B cell (primary cell): Measurements from ENCODE around the gene GKN1. TPM values are rescaled to one million over a fixed set of nuclear protein-coding genes. Genes with fewer than 3 reads are reported as not detected.

Experiments used
- ATAC-seq: fragments of 200-7000 bp; cut with Tn5 transposase; one replicate; pipeline ENCODE4 v1.10.0; 2021; ENCODE audit warnings: low read depth, mild to moderate bottlenecking, moderate number of reproducible peaks, moderate library complexity
- CTCF ChIA-PET: fragments of 350-600 bp; sonication (Branson Sonifier 250); formaldehyde crosslinking; loops from one replicate; lab custom pipeline; 2021; ENCODE audit warnings: antibody characterized with exemption, inconsistent platforms; lab: Charles Lee
- POLR2A ChIA-PET: fragments of 350-600 bp; sonication (Branson Sonifier 250); formaldehyde crosslinking; loops from one replicate; lab custom pipeline; 2021; ENCODE audit warnings: antibody characterized with exemption; lab: Charles Lee
- DNase-seq: peaks from one replicate; pipeline ENCODE4 v3.0.0; 2013
- H2AFZ ChIP-seq: 2 replicates; pipeline ENCODE4 v1.6.1; 2012; ENCODE audit warnings: mild to moderate bottlenecking, low read depth, low read length; ENCODE audit not compliant: insufficient read depth, poor library complexity, severe bottlenecking
- H3K27ac ChIP-seq, 2 donors: 1 replicate in 1 of 2; 2 replicates in 1 of 2; pipeline ENCODE4 v1.5.1; 2012 to 2013; ENCODE audit warnings: low read length in 2 of 2, mild to moderate bottlenecking in 2 of 2, moderate library complexity in 1 of 2
- H3K27me3 ChIP-seq, 4 experiments: fragments of 200-600 bp in 1 of 4; sonication (generic) in 1 of 4; replicated peaks in 1 of 4; 1 replicate in 2 of 4; 2 replicates in 2 of 4; pipeline versions ENCODE4 v1.6.1 to v1.7.0; 2013 to 2016; ENCODE audit warnings: low read length in 3 of 4, mild to moderate bottlenecking in 2 of 4, mixed read lengths in 1 of 4, moderate library complexity in 1 of 4; ENCODE audit not compliant: insufficient read depth in 4 of 4, control insufficient read depth in 3 of 4; ENCODE audit errors: control extremely low read depth in 1 of 4
- H3K36me3 ChIP-seq, 2 experiments: replicated peaks in 1 of 2; 1 replicate in 1 of 2; 2 replicates in 1 of 2; pipeline versions ENCODE4 v1.6.1 to v1.7.1; 2013; ENCODE audit warnings: low read length in 1 of 2; ENCODE audit not compliant: insufficient read depth in 2 of 2, control insufficient read depth in 1 of 2; ENCODE audit errors: control extremely low read depth in 1 of 2, extremely low read depth in 1 of 2
- H3K4me1 ChIP-seq, 2 donors: fragments of 200-600 bp in 1 of 2; sonication (generic) in 1 of 2; 1 replicate in 1 of 2; 2 replicates in 1 of 2; pipeline versions ENCODE4 v1.5.1 to v1.6.1; 2013 to 2017; ENCODE audit warnings: low read length in 2 of 2; ENCODE audit not compliant: control insufficient read depth in 2 of 2, insufficient read depth in 2 of 2
- H3K4me2 ChIP-seq: replicated peaks from 2 replicates; pipeline ENCODE3; 2012; ENCODE audit warnings: mild to moderate bottlenecking, low read depth, low read length; ENCODE audit not compliant: poor library complexity, severe bottlenecking
- H3K4me3 ChIP-seq, 5 experiments: fragments of 200-600 bp in 1 of 5; sonication (generic) in 1 of 5; 1 replicate in 3 of 5; 2 replicates in 2 of 5; pipeline versions ENCODE4 v1.5.1 to v1.7.0; 2011 to 2016; ENCODE audit warnings: low read length in 4 of 5, mild to moderate bottlenecking in 4 of 5, low read depth in 2 of 5, control low read depth in 1 of 5, moderate library complexity in 1 of 5; ENCODE audit not compliant: insufficient read depth in 1 of 5; ENCODE audit errors: control extremely low read depth in 1 of 5, extremely low read depth in 1 of 5
- H3K79me2 ChIP-seq: fragments of 200-600 bp; sonication (generic); one replicate; pipeline ENCODE4 v1.6.0; 2016; ENCODE audit warnings: low read length; ENCODE audit not compliant: control insufficient read depth, insufficient read depth
- H3K9ac ChIP-seq: fragments of 200-600 bp; sonication (generic); 2 replicates; pipeline ENCODE4 v1.6.1; 2017; ENCODE audit warnings: mild to moderate bottlenecking, low read length, moderate library complexity
- H3K9me3 ChIP-seq, 3 donors: one replicate each; pipeline versions ENCODE4 v1.6.1 to v1.7.1; 2013; ENCODE audit warnings: low read length in 2 of 3; ENCODE audit not compliant: control insufficient read depth in 2 of 3, insufficient read depth in 1 of 3; ENCODE audit errors: control extremely low read depth in 1 of 3
- H4K20me1 ChIP-seq: 2 replicates; pipeline ENCODE4 v1.6.0; 2012; ENCODE audit warnings: mild to moderate bottlenecking, low read length; ENCODE audit not compliant: insufficient read depth, control insufficient read depth, poor library complexity, severe bottlenecking
- H3K27ac Mint-ChIP-seq: one replicate; pipeline ENCODE4 v1.8.0; 2021; ENCODE audit warnings: mixed read lengths
- H3K27me3 Mint-ChIP-seq: one replicate; pipeline ENCODE4 v1.8.0; 2021; ENCODE audit warnings: mixed read lengths
- H3K4me1 Mint-ChIP-seq: one replicate; pipeline ENCODE4 v1.8.0; 2021; ENCODE audit warnings: mixed read lengths
- H3K4me3 Mint-ChIP-seq: one replicate; pipeline ENCODE4 v1.8.0; 2021; ENCODE audit warnings: mixed read lengths
- H3K9me3 Mint-ChIP-seq: one replicate; pipeline ENCODE4 v1.8.0; 2022; ENCODE audit warnings: mixed read lengths; ENCODE audit not compliant: insufficient read depth
- CTCF ChIP-seq: fragments of 200-600 bp; IDR thresholded peaks from one replicate; pipeline ENCODE4 v1.8.0; 2022; ENCODE audit warnings: antibody characterized with exemption, mild to moderate bottlenecking
- EZH2 ChIP-seq: IDR thresholded peaks from 2 replicates; pipeline ENCODE4 v1.6.1; 2012; ENCODE audit warnings: borderline replicate concordance, low read depth, mild to moderate bottlenecking, moderate library complexity, low read length; ENCODE audit not compliant: insufficient read depth, poor library complexity, severe bottlenecking
- WGBS: methylation state at CpG from one replicate; pipeline ENCODE4 v1.1.5; 2013; ENCODE audit warnings: missing lambda C conversion rate; ENCODE audit not compliant: insufficient coverage; 5-methylcytosine and 5-hydroxymethylcytosine counted together
- intact Hi-C: fragments of 100-400 bp; cut with micrococcal nuclease; formaldehyde crosslinking; loops from one replicate; pipeline ENCODE4 v1.10.0; 2022
- polyA plus RNA-seq: library from polyadenylated mRNA; depleted of rRNA; stranded (reverse); fragments of >200 nt; gene quantifications from 2 replicates; pipeline ENCODE4 v1.2.3, GENCODE V29; 2012
- total RNA-seq, 2 donors: library from RNA; stranded (reverse); fragments of 120-200 nt in 1 of 2; gene quantifications; 1 replicate in 1 of 2; 2 replicates in 1 of 2; pipeline versions ENCODE4 v1.2.3 to v1.2.4, GENCODE V29; 2013 to 2022

The GKN1 gene
- total and polyA plus RNA-seq, 2 donors (not counting 1 experiment from before 2014, with no cell fraction given): not detected

DNA sequence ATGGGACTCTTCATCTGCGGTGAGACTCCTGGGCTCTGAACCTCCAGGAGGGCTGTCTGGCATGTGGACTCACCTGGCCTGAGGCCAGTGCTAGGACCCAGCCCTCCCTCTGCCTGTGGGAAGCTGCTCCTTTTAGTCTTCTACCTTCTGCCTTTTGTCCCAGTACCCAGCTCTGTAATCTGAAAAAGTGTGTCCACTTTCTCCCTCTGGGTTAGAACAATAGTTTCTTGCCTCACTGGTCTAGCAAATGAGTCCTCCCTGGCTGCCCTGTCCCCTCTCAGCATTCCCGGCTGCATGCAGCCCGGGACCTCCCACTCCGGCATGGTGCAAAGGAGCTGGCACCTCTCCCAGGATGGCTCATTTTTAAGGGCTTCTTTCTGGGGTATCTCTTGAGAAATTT lies 47.6 kb upstream of the GKN1 start:
- 92% methylated on average over 1 of the region's 4 CpGs for WGBS
- ATAC-seq: no peak

More for the DNA sequence above, 47.6 kb upstream of the GKN1 start:
- H3K27ac ChIP-seq: no peak overlapping the region
- TF ChIP-seq CTCF (no peak), EZH2 (no peak)
- intact Hi-C loops: no loop called here
- no peak overlapping the region for H3K9ac ChIP-seq
- H3K4me3 ChIP-seq: no peak overlapping the region
- H4K20me1 ChIP-seq: no peaks in the 10 kb centered on the region
- Mint-ChIP-seq H3K9me3 (peaks cover 5% of the 10 kb centered on the region), H3K27ac (no peak overlapping the region), H3K4me1 (no peaks in the 10 kb centered on the region), H3K27me3 (peaks cover 4% of the 10 kb centered on the region), H3K4me3 (no peak overlapping the region)
- H3K36me3 ChIP-seq: no peaks in the 10 kb centered on the region
- peaks cover 0 to 6% (median 5%) of the 10 kb centered on the region in 3 donors for H3K9me3 ChIP-seq
- H3K4me1 ChIP-seq: no peaks in the 10 kb centered on the region
- no peaks in the 10 kb centered on the region for H3K79me2 ChIP-seq
- H2AFZ ChIP-seq: no peak overlapping the region
- H3K27me3 ChIP-seq: no peaks in the 10 kb centered on the region
- CTCF ChIA-PET: interaction anchor here (1.0 to 9.4 kb wide), 13 partner anchors 8 to 465 kb away, joined by 3 to 173 read pairs (median 8); partner anchors contain the start of genes APLF and FBXO48
- no peak overlapping the region for H3K4me2 ChIP-seq
- no peak for DNase-seq
- POLR2A ChIA-PET: no interaction called here
